Stimulated activated CD4-positive, alpha-beta T cell treated with anti-CD3 and anti-CD28 coated beads, Interleukin-12 subunit alpha, Interleukin-12 subunit beta, amount 100 ng/mL, for 24 hours (primary cell): ENCODE measurements around the gene SH2D5.
"Not testable (repeated sequence)": the region's sequence is repeated elsewhere in the genome, so short reads cannot be mapped to it uniquely, and the experiment has no call there.

Experiments used
- DNase-seq, 2 experiments: peaks; one replicate each; pipeline ENCODE4 v3.0.0-alpha.2; 2020; ENCODE audit warnings: low read depth in 2 of 2

Gene SH2D5

DNA sequence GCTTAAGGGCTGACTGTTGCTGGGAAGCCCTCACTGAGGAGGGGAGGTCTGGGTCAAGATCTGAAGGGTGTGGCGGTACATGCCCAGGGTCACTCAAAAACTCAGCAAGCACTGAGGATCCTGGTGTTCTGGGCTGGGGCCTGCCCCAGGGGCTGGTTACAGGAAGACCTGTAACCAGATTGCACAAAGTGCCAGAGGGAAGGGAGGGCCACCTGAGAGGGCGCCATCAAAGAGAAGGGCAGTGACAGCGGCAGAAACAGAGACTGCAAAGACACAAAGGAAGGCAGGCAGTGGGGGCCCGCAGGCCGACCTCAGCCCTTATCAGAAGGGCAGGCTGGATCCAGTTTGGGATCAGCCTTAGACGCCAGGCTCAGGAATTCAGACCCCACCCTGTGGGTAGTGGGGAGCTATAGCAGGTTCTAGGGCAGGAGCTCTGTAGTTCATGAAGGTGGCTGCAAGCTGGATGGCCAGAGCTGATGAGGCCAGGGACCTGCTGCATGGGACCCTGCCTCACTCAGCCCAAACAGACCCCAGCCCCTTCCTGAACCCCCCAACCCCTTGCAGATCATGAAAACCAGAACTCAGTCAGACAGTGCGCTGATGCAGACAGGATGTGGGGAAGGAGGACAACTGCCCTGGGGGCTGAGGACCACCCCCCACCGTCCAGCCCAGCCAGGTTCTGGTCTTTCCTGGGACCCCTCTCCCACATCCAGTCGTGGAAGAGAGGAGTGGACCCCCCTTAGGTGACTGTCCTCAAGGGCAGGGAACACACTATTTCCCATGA lies 3.9 kb downstream of the SH2D5 start:
- no peak for DNase-seq

DNA sequence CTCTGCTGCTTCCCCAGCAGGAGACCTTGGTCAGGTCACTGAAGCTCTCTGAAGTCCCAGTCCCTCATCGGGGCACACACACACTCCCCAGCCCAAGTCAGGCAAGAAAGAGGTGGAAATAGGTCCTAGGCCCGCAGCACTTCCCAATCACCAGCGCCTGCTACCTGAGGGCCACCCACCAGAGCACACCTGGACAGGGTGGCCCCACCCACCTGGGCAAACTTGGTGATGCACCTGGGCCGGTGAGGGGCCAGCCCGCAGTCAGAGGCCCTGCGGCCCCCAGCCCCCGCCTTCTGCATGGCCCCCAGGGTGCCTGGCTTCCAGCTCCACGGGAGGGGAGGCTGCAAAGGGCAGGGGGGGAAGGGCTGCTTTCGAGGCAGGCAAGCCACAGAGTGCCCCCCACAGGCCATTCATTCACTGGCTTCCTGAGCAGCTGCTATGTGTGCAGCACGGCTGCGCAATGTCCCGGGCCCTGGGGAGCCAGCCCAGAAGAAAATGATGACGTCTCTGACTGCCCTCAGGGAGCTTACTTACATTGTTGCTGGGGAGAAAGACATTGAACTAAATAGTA lies 4.7 kb downstream of the SH2D5 start:
- no peak for DNase-seq

DNA sequence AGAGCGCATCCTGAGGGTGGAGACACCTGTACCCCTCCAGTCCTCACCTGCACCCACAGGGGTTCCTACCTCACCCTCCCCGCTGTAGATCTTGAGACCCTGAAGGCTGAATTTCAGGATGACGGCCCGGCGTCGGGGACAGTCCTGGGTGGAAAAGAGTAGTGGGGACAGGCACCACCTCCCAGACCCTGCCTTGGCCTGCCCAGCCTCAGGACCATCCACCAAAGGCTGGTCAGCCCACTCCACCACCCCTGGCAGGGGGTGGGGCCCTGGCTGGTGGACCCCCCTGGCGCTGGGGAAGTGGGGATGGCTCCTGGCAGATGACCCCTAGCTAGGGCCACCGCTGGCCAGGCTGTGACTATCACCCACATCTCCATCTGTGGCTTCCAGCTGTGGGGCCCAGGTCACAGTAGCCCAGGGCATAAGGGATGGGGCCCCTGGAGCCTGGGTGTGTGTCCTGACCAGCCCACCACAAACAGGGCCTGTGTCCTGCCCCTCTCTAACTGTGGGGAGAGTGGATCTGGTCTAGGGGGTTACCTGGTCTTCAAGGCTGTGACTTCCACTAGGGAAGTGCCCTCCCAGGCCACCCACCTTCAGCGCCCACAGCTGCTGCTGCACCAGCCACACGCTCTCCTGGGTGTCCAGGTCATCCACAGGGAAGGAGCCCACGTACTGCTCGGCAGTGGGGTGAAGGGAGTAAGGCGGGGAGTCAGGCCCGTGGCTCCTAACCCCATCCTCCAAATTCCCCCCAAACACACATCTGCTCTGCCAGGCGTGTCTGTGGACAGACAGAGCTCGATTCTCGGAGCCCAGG lies 5.4 kb downstream of the SH2D5 start:
- no peak for DNase-seq

DNA sequence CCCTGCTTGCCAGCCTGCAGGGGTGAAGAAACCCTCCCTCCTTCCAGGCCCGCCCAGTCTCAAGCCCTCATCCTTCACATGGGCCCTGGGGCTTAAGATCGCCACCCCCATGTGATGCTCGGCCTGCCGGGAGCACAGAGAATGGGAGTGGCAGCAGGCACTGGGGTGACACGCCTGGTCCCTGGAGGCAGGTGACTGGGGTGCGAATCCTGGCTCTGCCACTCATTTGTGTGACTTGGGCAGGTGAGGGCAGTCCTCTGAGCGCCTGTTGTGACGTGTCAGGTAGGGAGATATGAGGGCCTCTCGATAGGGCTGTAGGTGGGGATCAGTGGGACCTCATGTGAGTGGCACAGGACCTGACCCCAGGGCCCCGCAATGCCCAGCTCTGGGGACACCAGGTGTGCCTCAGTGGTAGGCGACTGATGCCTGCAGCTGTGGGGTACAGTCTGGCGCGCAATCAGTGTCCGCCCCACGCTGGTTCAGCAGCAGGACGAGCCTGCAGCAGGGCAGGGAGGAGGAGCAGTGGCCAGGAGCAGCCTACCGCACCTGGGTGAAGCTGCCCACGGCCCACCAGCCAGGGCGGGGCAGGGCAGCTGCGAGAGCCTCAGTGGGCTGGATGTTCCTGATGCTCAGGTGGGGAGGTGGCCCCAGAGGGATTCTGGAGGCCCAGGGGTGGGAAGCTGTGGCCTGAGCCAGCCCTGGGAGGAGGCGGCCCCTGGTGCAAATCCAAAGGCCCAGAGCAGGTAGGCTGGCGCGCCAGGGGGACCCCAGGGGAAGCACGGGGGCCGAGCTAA lies 6.2 kb downstream of the SH2D5 start:
- DNase-seq: no peak

DNA sequence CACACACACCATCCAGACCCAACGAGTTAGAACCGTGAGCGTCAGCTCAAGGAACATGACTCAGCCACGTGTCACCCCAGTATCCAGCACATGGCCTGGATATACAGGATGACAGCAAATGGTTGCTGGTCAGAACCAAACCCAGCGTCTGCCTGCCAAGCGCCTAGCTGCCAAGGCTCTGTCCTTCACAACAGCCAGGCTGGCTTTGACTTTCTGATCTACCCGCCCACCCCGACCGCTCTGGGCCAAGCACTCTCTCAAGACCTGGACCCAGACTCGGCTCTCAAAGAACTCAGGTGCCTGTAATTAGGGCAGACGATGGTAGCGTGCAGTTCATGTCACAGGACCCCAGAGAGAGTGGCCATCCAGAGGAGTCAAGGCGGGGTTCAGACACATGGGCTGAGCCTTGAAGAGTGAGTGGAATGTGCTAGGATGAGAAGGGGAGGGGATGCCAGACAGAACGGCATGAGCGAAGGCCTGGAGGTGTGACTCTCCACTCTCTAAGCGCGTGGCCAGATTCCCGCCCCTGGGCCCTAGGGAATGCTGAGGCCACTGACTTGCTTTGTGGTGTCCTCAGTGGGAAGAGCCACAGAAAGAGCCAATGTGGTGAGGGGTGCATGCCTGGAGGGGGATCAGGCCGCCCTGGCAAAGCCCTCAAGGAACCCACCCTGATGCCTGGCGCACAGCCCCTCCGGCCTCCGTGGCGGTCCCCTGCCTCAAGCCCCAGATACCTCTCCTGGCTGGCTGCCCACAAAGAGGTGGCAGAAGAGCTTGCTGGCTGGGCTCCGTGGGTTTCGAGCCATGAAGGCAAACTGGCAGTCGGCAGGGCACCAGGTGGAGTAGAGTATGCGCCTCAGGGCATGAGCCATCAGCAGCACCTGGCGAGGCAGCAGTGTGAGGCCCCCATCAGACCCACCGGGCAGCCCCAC lies 7.0 kb downstream of the SH2D5 start:
- DNase-seq: no peak

DNA sequence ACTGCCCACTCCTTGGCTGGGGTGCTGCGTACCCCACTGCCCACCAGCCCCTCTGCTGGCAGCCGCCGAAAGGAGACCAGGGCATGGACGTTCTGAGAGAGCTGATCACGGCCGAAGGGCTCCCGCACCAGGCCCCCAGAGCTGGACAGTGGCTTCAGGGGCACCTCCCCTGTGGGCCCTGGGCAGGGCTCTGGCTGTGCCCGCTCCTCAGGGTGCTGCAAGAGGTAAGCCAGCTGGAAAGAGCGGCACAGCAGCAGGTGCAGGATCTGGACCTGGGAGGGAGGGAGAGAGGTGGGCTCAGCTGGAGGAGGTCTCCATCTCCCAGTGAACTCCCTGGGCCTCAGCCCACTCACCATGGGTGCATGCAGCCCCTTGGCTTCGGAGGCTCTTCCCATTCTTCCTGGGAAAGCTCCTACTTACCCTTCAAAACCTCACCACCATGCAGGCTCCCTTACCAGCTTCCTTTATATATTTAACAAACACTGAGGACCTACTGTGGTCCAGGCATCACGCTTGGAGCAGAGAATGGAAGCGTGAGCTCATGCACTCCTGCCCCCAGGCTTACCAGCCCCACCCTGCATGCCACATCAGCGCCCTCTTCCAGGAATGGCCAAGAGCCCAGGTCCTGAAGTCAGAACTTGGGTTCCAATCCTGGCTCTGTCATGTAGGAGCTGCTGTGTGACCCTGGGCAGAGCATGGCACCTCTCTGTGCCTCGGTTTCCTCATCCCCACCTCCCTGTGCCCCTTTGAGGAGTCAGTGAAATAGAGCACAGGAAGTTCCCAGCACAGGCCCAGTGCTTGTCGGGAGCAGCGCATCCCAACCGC lies 7.9 kb downstream of the SH2D5 start:
- DNase-seq: no peak

DNA sequence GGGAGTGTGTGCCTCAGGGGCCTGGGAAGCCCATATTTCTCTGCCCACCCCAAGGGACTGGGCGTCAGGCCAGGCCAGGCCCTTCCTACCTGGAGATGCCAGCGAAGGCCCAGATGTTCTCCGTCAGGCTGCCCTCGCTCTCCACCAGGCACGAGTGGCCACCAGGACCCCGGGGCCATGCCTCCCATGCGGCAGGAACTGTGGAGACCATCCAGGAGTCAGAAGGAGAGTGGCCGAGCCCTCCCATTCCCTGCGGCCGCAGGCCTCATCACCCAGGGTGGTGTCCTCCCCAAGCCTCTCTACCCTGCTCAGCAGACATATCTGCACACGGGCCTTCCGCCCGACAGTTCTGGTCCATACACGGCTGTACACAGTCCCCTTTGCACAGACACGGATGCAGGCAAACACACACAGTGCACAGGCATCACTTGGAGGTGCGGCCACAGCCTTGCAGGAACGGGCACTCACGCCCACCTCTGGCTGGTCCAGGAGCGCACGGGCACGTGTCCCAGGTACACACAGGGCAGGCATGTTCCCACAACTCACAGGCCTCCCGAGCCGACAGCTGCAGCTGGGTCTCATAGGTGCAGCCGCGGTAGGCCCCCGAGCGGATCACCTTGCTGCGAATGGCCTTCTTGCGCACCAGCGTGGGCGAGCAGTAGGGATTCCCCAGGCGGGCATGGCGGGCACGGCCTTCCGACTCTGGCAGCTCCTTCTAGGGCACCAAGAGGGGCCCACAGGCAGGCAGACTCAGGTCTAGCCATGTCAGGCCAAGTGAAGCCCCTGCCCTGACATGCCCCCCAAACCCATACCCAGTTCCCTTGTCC lies 8.8 kb downstream of the SH2D5 start:
- no peak for DNase-seq

DNA sequence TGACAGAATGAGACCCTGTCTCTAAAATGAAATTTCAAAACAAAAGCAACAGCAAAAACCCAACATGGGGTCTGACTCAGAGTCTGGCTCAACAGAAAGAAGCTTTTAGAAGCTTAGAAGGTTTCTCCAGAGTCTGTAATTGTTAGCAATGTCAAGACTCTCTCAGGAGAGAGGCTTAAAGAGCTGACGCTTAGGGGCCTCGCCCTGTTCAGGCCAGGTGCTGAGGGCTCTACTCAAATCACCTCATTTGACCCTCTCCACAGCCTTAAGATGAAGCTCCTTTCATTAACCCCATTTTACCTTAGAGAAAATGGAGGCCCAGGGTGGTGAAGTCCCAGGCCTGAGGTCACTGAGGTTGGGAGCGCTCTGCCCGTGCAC lies 9.4 kb downstream of the SH2D5 start:
- no peak for DNase-seq

DNA sequence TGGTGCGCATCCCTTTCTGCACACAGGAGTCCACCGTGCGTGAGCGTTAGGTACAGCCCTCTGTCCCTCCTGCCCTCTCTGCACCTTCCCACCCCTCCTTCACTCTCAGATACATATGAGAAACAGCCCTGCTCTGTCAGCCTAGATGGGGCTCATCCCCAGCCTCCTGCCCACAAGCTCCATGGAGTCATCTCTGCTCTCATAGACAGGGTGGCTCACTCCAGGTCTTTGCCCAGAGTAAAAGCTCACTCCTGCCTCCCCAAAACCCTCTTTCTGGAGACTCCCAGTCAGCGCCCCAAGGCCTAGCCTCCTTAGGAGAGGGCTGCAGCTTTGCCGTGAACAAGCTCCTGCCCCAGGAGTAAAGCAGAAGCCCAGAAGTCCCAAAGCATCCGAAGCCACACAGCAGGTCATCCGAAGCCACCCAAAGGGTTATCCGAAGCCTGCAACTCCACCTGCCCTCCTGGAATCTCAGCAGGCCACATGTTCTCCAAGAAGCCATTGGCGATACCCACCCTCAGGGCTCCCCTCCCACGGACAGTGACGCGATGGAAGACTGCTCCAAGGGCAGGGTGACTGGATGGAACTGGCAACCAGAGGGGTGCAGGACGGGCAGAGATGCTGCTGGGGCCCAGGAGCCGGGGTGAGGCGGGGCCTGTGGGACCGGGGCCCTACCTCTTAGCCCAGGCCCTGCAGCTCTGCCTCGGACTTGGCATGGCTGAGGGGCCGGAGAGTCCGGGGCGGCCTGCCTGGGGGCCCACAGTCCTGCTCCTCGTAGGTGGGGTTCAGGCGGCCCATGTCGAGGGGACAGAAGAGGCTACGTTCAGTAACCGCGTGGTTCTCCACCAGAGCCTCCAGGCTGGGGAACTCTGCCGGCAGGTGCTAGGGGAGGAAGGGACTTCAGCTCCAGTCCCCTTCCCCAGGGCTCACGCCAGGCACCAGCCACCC lies 11.1 kb downstream of the SH2D5 start:
- DNase-seq: no peak

DNA sequence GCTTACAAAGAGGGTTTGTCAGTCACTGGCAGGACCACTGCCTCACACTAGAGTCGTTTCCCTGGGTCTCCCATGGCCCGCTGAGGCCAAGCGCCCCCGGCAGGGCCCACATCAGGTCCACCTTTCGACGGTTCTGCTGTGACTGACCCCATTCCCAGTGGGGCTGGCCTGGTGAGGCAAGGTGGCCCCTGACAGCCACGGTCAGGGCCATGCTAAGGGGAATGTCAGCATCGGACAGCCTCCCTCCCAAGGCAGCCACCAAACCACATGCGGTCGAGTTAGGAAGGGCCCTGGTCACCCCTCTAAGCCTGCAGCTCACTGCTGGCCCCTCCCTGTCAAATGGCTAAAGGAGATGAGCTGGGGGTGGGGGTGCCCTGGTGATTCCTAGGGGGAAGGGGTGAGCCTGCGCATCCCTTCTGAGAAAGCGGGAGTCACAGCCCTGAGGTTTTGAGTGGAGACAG lies 11.8 kb downstream of the SH2D5 start:
- no peak for DNase-seq

DNA sequence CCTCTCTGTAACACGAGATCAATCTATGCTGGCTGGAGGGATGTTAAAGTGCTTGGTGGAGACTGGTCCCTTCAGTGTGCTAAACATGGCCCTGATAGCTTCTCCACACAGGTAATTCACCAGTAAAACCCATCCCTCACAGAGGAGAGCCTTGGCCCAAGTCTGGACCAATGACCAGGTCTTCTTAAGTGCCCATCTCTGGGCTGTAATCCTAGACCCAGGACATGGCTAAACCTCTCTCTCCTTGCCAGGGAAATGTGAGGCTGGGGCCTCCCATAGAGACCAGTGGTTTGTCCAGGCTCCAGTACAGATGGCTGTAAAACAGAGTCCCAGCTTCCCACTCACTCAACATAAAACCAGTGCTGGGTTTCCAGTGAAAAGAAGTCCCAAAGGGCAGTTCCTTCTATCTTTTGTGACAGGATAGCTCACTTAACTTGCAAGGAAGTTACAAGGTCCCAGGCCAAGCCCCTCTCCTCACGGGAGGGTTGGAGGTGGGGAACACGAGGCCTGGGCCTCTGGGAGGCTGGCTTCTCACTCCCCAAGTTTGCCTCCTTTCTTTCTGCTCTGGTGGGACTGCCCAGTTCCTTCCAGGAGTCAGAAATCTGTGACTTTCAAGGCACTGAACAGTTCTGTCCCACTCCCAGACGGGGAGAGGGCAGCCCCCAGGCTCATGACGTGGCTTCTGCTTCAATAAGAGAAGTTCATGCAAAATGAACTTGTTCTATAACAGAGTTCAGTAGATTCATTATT lies 12.5 kb downstream of the SH2D5 start:
- DNase-seq: no peak

DNA sequence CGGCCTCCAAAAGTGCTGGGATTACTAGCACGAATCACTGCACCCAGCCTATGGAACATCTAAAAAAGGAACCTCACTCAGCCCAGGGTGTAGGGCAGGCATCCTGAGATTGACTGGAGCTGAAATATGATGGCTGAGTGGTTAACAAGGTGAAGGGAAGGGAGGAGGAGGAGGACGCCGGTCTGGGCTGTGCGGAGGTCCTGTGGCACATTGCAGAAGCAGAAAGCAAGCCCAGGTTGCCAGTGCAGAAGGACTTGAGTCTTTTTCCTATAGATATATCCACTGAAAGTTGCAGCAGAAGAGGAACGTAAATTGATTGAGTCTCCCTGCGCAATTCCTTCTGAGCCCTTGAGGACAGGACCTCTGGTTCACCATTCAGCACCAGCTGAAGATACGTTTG lies 13.2 kb downstream of the SH2D5 start:
- no peak for DNase-seq

DNA sequence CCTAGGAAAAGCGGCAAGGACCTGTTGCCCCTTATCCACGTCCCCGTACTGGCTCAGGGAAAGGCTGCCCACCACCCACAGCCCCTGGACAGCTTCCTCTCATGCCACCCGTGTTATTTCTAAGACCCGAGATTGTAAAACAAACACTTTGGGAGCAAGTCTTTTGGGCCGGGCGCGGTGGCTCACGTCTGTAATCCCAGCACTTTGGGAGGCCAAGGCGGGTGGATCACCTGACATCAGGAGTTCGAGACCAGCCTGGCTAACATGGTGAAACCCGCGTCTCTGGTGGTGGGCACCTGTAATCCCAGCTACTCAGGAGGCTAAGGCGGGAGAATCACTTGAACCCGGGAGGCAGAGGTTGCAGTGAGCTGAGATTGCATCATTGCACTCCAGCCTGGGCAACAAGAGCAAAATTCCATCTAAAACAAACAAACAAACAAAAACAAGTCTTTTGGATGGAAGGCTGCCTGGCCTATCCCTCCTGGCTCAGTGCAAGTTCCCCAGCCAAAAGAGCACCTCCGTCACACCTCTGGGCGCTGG lies 14.1 kb downstream of the SH2D5 start:
- DNase-seq: not testable (repeated sequence)

DNA sequence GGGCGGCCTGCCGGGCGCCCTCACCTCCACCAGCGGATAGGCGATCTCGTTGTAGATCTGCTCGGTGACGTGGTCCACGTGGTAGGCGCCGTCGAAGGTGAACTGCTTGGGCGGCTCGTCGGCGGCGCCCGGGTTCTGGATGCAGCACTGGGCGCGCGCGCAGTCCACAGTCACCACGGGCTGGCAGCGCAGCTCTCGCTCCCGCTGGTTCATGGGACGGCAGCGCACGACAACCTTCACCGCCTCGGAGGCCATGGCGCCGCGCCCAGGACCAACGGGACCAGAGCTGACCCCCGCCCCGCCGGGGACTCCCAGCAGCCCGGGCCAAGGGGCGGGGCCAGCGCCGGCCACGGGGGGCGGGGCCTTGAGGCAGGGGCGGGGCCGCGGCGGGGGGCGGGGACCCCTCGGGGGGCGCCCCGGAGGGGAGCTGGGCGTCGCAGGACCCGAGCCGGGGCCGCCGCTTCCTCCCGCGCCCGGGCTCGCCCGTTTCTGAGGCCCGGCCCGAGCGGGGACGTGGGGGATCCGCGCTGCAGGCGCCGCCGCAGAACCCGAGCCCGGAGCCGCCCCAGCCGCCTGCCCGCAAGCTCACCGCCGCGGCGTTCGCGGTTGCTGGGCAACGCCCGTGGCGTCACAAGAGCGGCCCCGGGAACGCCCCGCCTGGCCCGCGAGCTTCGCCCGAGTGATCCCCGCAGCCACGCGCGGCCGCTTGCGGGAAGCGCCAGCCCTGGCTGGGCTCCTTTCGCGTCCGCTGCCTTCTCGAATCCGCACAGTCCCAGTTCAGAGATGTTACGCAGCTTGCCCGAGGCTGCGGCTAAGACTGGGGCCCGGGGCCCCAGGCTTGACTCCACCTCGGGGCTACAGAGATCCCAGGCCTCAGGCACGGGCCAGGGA lies 14.8 kb downstream of the SH2D5 start, which contains the start of gene KIF17:
Gene KIF17, minus strand, starts transcription at position 556 of the 891 bp plus-strand sequence. Its CDS starts 301 bp downstream, at position 255.
- peak; percentile 31 to 52 for DNase-seq

DNA sequence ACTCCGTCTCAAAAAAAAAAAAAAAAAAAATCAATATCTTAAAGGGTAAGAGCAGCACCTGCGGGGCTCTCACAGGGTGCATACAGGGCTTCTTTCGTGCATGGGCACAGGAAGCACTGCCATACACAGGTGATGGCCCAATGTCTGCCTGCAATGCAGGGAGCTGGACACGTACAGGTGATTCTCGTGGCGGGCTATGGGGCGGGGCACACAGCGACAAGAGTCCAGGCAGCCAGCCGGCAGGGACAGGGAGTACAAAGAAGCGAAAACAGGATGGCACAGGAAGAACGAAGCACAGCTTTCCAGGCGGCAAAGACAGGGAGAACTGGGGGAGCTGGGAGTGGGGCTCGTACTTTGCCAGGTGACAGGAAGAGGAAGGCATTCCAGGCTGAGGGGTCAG lies 16.3 kb downstream of the SH2D5 start:
- no peak for DNase-seq

DNA sequence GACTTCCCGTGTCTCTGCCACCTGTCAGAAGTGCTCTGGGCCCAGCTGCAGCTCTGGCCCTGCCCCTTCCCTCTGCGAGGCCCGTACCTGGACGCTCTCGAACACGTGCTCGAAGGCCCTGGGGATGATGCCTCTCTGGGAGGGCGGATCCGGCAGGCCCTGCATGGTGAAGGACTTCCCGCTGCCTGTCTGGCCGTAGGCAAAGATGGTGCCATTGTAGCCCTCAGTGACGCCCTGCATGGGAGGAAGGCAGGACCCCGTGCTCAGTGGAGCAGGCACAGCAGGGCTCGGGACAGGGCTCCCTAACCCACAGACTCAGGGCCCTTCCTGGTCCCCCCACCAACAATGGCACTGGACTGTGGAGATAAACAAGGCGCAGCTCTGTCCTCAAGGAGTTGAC lies 17.1 kb downstream of the SH2D5 start:
- DNase-seq: no peak
